ENCODE data around the gene FBLN5. TPM values are rescaled to one million over a fixed set of nuclear protein-coding genes. Genes with fewer than 3 reads are reported as not detected.

Gene FBLN5
- total RNA-seq, 1 experiment from 2014 or later, result 0.23 TPM

DNA sequence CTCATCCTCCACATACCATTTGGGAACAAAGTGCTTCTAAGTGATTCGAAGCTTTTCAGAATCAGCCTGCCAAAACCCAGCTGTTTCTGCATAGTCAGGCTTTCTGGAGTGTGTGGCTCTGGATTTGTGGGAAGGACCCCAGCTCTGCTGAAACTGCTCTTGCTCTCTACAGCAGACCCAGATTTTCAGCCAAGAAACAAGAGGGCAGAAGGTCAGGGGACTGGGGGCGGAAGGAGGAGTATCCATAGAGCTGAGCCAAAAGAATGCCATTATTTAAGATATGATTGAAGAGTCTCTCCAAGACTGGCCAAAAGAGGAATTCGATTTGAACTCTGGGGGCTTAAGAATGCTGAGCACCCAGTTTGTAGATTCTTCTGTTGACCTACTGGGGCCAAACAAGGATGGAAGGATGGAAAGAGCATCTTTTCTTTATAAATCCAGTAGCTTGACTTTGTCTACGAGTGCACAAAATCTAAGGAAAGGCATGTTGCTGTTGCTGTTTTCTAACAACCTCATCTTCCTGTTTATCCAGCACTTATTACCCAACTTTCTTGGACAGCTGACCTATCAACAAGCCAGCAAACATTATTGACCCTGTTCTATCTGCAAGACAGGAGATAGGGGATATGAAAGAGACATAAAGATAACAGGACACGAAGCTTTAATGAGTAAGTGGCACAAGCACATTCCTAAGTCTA, 29.2 kb downstream of the FBLN5 start:
- BruUV-seq (replicated peaks), result no TSS peak
- Histone ChIP-seq H3K27me3 (ENCODE audit: control insufficient read depth, insufficient read depth, low read length) (no peaks in the 10 kb centered on the region), H3K27ac (ENCODE audit: low read length) (no peak overlapping the region), H3K36me3 (ENCODE audit: control insufficient read depth, insufficient read depth, low read length) (no peaks in the 10 kb centered on the region), H3K9me3 (ENCODE audit: control insufficient read depth, insufficient read depth, low read depth, low read length) (no peaks in the 10 kb centered on the region), H3K4me1 (ENCODE audit: control insufficient read depth, insufficient read depth, low read length) (no peaks in the 10 kb centered on the region), H3K4me3 (ENCODE audit: low read depth in 2 of 2, low read length in 2 of 2) (no peak overlapping the region)
- no peak for DNase-seq (ENCODE audit: low read depth, low spot score)
- CTCF ChIA-PET, result no interaction called here
- no peak for ATAC-seq
- TF ChIP-seq, protein P1, sequence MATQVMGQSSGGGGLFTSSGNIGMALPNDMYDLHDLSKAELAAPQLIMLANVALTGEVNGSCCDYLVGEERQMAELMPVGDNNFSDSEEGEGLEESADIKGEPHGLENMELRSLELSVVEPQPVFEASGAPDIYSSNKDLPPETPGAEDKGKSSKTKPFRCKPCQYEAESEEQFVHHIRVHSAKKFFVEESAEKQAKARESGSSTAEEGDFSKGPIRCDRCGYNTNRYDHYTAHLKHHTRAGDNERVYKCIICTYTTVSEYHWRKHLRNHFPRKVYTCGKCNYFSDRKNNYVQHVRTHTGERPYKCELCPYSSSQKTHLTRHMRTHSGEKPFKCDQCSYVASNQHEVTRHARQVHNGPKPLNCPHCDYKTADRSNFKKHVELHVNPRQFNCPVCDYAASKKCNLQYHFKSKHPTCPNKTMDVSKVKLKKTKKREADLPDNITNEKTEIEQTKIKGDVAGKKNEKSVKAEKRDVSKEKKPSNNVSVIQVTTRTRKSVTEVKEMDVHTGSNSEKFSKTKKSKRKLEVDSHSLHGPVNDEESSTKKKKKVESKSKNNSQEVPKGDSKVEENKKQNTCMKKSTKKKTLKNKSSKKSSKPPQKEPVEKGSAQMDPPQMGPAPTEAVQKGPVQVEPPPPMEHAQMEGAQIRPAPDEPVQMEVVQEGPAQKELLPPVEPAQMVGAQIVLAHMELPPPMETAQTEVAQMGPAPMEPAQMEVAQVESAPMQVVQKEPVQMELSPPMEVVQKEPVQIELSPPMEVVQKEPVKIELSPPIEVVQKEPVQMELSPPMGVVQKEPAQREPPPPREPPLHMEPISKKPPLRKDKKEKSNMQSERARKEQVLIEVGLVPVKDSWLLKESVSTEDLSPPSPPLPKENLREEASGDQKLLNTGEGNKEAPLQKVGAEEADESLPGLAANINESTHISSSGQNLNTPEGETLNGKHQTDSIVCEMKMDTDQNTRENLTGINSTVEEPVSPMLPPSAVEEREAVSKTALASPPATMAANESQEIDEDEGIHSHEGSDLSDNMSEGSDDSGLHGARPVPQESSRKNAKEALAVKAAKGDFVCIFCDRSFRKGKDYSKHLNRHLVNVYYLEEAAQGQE (IDR thresholded peaks at IDR 0.05; ENCODE audit: insufficient read depth in 1 of 2, low read depth in 2 of 2, low read length in 1 of 2), result no peak
- no peak for TF ChIP-seq SIN3A (IDR thresholded peaks at IDR 0.05; ENCODE audit: borderline replicate concordance, insufficient read depth, low read depth, low read length)
- no peak for TF ChIP-seq TCF7L2 (IDR thresholded peaks at IDR 0.05; ENCODE audit: low read depth, low read length)
- TF ChIP-seq, protein P2, sequence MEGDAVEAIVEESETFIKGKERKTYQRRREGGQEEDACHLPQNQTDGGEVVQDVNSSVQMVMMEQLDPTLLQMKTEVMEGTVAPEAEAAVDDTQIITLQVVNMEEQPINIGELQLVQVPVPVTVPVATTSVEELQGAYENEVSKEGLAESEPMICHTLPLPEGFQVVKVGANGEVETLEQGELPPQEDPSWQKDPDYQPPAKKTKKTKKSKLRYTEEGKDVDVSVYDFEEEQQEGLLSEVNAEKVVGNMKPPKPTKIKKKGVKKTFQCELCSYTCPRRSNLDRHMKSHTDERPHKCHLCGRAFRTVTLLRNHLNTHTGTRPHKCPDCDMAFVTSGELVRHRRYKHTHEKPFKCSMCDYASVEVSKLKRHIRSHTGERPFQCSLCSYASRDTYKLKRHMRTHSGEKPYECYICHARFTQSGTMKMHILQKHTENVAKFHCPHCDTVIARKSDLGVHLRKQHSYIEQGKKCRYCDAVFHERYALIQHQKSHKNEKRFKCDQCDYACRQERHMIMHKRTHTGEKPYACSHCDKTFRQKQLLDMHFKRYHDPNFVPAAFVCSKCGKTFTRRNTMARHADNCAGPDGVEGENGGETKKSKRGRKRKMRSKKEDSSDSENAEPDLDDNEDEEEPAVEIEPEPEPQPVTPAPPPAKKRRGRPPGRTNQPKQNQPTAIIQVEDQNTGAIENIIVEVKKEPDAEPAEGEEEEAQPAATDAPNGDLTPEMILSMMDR (IDR thresholded peaks at IDR 0.05), result no peak
- TF ChIP-seq POLR2AphosphoS5 (IDR thresholded peaks at IDR 0.05; ENCODE audit: low read depth, low read length), result no peak
- POLR2A ChIA-PET, result no interaction called here
- in situ Hi-C loops (cut with HindIII; ENCODE audit: low pct_unique_long_range_greater_than_20kb, low sequenced_read_pairs), result no loop called here
- intact Hi-C loops (cut with micrococcal nuclease; ENCODE audit: unreplicated experiment), result no loop called here

DNA sequence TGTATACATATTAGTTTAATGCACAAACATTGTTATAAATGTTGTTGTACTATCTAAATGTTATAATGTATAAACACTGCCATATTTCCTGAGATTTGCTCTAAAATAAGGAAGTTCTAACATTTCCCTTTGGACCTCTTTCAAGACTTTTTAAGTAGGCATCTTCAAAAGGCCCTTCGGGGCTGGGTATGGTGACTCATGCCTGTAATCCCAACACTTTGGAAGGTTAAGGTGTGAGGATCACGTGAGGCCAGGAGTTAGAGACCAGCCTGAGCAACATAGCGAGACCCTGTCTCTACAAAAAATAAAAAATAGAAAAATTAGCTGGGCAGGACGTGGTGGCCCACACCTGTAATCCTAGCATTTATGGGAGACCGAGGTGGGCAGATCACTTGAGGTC, 35.5 kb downstream of the FBLN5 start:
- TF ChIP-seq SIN3A (IDR thresholded peaks at IDR 0.05; ENCODE audit: borderline replicate concordance, insufficient read depth, low read depth, low read length) (no peak), TCF7L2 (IDR thresholded peaks at IDR 0.05; ENCODE audit: low read depth, low read length) (no peak), POLR2AphosphoS5 (IDR thresholded peaks at IDR 0.05; ENCODE audit: low read depth, low read length) (no peak)
- TF ChIP-seq, protein P1 (IDR thresholded peaks at IDR 0.05; ENCODE audit: insufficient read depth in 1 of 2, low read depth in 2 of 2, low read length in 1 of 2), result no peak
- TF ChIP-seq, protein P2 (IDR thresholded peaks at IDR 0.05), result no peak
- POLR2A ChIA-PET, result no interaction called here
- CTCF ChIA-PET, result no interaction called here
- H3K36me3 ChIP-seq (ENCODE audit: control insufficient read depth, insufficient read depth, low read length), result no peaks in the 10 kb centered on the region
- no peaks in the 10 kb centered on the region for H3K9me3 ChIP-seq (ENCODE audit: control insufficient read depth, insufficient read depth, low read depth, low read length)
- in situ Hi-C loops (cut with HindIII; ENCODE audit: low pct_unique_long_range_greater_than_20kb, low sequenced_read_pairs), result no loop called here
- H3K27ac ChIP-seq (ENCODE audit: low read length), result no peak overlapping the region
- no peak for DNase-seq (ENCODE audit: low read depth, low spot score)
- ATAC-seq, result no peak
- no TSS peak for BruUV-seq (replicated peaks)
- H3K27me3 ChIP-seq (ENCODE audit: control insufficient read depth, insufficient read depth, low read length), result no peaks in the 10 kb centered on the region
- H3K4me1 ChIP-seq (ENCODE audit: control insufficient read depth, insufficient read depth, low read length), result no peaks in the 10 kb centered on the region
- intact Hi-C loops (cut with micrococcal nuclease; ENCODE audit: unreplicated experiment), result loop anchor here (5.0 kb wide), 2 partner anchors 260 to 400 kb away; partner anchors contain the start of gene PPP4R3A
- H3K4me3 ChIP-seq (ENCODE audit: low read depth in 2 of 2, low read length in 2 of 2), result no peak overlapping the region

Data from Panc1 (cell line).